Stimulated activated naive CD8-positive, alpha-beta T cell treated with anti-CD3 and anti-CD28 coated beads, Interleukin-15, amount 100 ng/mL, for 72 hours (primary cell): ENCODE results near the gene EHD4.

Source experiments
- ATAC-seq: fragments of 150-1000 bp; cut with Tn5 transposase; 2 replicates; pipeline ENCODE4 v1.10.0; 2021; ENCODE audit warnings: mild to moderate bottlenecking, moderate library complexity
- DNase-seq, 2 donors: peaks; one replicate each; pipeline ENCODE4 v3.0.0; 2021 to 2022
- H3K27ac Mint-ChIP-seq, 2 donors: one replicate each; pipeline ENCODE4 v1.8.0; 2022; ENCODE audit warnings: mild to moderate bottlenecking in 2 of 2, mixed read lengths in 2 of 2, moderate library complexity in 2 of 2
- H3K27me3 Mint-ChIP-seq: one replicate; pipeline ENCODE4 v1.8.0; 2022; ENCODE audit warnings: mixed read lengths
- H3K4me1 Mint-ChIP-seq: one replicate; pipeline ENCODE4 v1.8.0; 2022; ENCODE audit warnings: mild to moderate bottlenecking, mixed read lengths
- H3K4me3 Mint-ChIP-seq, 2 donors: one replicate each; pipeline ENCODE4 v1.8.0; 2022; ENCODE audit warnings: mild to moderate bottlenecking in 2 of 2, mixed read lengths in 2 of 2, moderate library complexity in 1 of 2
- H3K9me3 Mint-ChIP-seq, 2 donors: one replicate each; pipeline ENCODE4 v1.8.0; 2022; ENCODE audit warnings: mixed read lengths in 2 of 2

EHD4 gene

DNA sequence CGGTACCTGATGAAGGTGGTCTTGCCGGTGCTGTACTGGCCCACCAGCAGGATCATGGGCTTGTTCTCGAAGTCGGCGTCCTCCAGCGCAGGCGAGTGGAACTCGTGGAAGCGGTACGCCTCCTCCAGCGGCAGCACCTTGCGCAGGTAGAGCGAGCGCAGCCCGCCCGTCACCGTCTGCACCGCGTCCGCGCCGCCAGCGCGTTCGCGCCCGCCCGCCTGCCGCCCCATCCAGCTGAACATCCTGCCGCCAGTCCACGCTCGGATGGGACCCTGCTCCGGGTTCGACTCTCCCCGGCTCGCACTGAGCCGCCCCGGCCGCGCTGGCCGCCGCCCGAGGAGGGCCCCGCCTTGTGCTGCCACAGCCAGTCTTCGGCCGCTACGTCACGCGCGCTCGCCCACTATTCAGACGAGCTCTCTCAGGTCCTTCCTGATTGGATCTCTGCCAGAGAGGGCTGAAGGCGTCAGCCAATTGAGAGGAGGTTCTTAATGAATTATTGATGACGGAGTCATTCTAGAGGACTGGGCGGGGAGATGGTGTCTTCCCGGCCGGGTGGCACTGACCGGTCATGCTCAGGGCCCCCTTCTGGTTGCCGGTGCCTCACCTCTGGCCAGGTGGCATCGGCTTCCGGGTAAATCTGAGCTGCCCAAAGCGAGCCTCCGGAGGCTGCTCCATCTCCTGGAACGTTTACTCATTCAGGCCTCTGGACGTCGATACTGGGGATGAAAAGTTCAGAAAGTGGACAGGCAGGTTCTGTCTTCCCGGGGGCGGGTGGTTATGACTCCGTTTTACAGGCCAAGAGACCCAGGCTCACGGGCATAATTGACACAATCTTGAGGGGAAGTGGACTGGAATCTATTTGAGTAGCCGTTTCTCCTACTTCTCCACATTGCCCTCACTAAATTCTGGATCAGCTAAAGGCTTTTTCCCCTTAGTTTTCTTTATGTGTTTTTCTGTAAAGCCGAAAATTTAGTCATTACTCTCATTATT lies at the start of gene EHD4:
Gene EHD4 (minus strand): TSS at position 305 of the 990 bp plus-strand sequence. CDS start 63 bp downstream, at position 242.
- peak; percentile 84 for ATAC-seq
- Mint-ChIP-seq H3K4me3 (peak within 1 kb of the TSS; percentile 89 to 94), H3K4me1 (peaks cover 60% of the 10 kb centered on the region), H3K9me3 (no peaks in the 10 kb centered on the region), H3K27me3 (peaks cover 23% of the 10 kb centered on the region), H3K27ac (peak within 1 kb of the TSS; percentile 95 to 96)
- peak; percentile 96 to 97 for DNase-seq

GRCh38 chr15:42021593-42021992 lies 49.2 kb upstream of the EHD4 start:
- H3K27me3 Mint-ChIP-seq: peaks cover 6% of the 10 kb centered on the region
- no peak overlapping the region for H3K27ac Mint-ChIP-seq
- H3K4me1 Mint-ChIP-seq: no peaks in the 10 kb centered on the region
- no peak overlapping the region for H3K4me3 Mint-ChIP-seq
- ATAC-seq: no peak
- no peaks in the 10 kb centered on the region for H3K9me3 Mint-ChIP-seq
- no peak for DNase-seq

GRCh38 chr15:42020713-42021273 lies 48.4 kb upstream of the EHD4 start, which contains the start of gene PLA2G4E:
Gene PLA2G4E (minus strand): TSS chr15:42021042. CDS start chr15:42021030, 12 bp downstream.
- no peak within 1 kb of the TSS for H3K4me3 Mint-ChIP-seq
- ATAC-seq (no peak), DNase-seq (no peak)
- H3K9me3 Mint-ChIP-seq: no peaks in the 10 kb centered on the region
- peak within 1 kb of the TSS in 1 of 2 donors; percentile 19 for H3K27ac Mint-ChIP-seq
- peaks cover 6% of the 10 kb centered on the region for H3K27me3 Mint-ChIP-seq
- H3K4me1 Mint-ChIP-seq: no peaks in the 10 kb centered on the region

- H3K4me3 Mint-ChIP-seq: no peak overlapping the region
- peaks cover 1% of the 10 kb centered on the region for H3K27me3 Mint-ChIP-seq
- H3K27ac Mint-ChIP-seq: no peak overlapping the region
- DNase-seq (no peak), ATAC-seq (no peak)
- no peaks in the 10 kb centered on the region for H3K9me3 Mint-ChIP-seq
- no peaks in the 10 kb centered on the region for H3K4me1 Mint-ChIP-seq
These were observed 46.2 kb upstream of the EHD4 start for GRCh38 chr15:42018306-42019224.

GRCh38 chr15:42016971-42017370 lies 44.6 kb upstream of the EHD4 start:
- no peaks in the 10 kb centered on the region for H3K4me1 Mint-ChIP-seq
- no peak for ATAC-seq
- no peaks in the 10 kb centered on the region for H3K27me3 Mint-ChIP-seq
- no peaks in the 10 kb centered on the region for H3K9me3 Mint-ChIP-seq
- no peak overlapping the region for H3K4me3 Mint-ChIP-seq
- no peak overlapping the region for H3K27ac Mint-ChIP-seq
- DNase-seq: no peak

DNA sequence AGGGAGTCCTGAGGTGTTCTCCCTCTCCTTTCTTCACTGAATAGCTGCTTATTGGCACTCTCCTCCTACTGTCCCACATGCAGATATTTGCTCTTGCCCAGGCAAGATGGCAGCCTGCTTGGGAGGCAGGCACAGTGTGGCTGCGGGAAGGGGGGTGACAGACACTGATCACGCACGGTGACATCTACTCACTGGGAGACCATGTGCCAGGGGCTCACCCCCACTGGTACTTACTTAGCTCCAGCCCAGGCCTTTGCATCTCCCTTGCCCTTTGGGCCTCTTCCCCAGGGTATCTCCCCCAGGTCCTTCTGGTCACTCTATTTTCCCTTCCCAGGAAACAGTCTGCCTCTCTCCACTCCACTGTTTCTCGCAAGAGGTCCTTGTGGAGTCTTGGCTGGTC lies 42.0 kb upstream of the EHD4 start:
- Mint-ChIP-seq H3K4me3 (no peak overlapping the region), H3K27ac (peak overlapping the region in 1 of 2 donors; percentile 13)

GRCh38 chr15:42012928-42013482 lies 40.6 kb upstream of the EHD4 start:
- peaks cover 25% of the 10 kb centered on the region for H3K4me1 Mint-ChIP-seq
- H3K9me3 Mint-ChIP-seq: no peaks in the 10 kb centered on the region
- H3K4me3 Mint-ChIP-seq: no peak overlapping the region
- H3K27me3 Mint-ChIP-seq: no peaks in the 10 kb centered on the region
- DNase-seq: no peak
- no peak overlapping the region for H3K27ac Mint-ChIP-seq
- no peak for ATAC-seq

More for the DNA sequence above, 42.0 kb upstream of the EHD4 start:
- Mint-ChIP-seq H3K9me3 (no peaks in the 10 kb centered on the region), H3K27me3 (no peaks in the 10 kb centered on the region), H3K4me1 (peaks cover 20% of the 10 kb centered on the region)
- no peak for ATAC-seq
- DNase-seq: no peak

DNA sequence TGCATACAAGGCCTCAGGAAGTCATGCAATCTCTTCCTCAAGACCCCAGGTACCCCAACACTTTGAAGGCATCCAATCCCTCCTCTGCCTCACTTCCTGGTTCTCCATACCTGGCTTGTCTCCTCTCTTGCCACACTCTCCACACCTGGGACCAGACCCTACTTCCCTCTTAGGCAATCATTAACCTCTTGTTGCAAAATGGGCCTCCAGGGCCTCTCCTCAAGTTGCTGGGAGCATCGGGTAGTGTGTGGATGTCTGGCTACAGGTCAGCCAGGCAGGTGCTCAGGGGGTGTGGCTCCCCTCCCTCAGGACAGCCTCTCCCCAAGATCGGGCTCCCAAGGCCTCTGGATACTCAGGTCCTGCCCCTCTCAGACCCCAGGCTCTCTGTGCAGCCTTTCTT lies 39.9 kb upstream of the EHD4 start:
- no peaks in the 10 kb centered on the region for H3K27me3 Mint-ChIP-seq
- peaks cover 30% of the 10 kb centered on the region for H3K4me1 Mint-ChIP-seq
- DNase-seq (no peak), ATAC-seq (no peak)
- H3K9me3 Mint-ChIP-seq: no peaks in the 10 kb centered on the region
- H3K4me3 Mint-ChIP-seq: no peak overlapping the region
- peak overlapping the region; percentile 51 to 55 for H3K27ac Mint-ChIP-seq

GRCh38 chr15:42011074-42011473 lies 38.7 kb upstream of the EHD4 start:
- Mint-ChIP-seq H3K9me3 (no peaks in the 10 kb centered on the region), H3K27ac (peak overlapping the region; percentile 74 to 88), H3K4me1 (peaks cover 33% of the 10 kb centered on the region), H3K27me3 (no peaks in the 10 kb centered on the region), H3K4me3 (peak overlapping the region in 1 of 2 donors; percentile 16)
- ATAC-seq (no peak), DNase-seq (no peak)

GRCh38 chr15:42010434-42010833 lies 38.1 kb upstream of the EHD4 start:
- ATAC-seq: peak; percentile 75
- no peaks in the 10 kb centered on the region for H3K9me3 Mint-ChIP-seq
- no peak for DNase-seq
- H3K27ac Mint-ChIP-seq: peak overlapping the region; percentile 74 to 88
- peaks cover 33% of the 10 kb centered on the region for H3K4me1 Mint-ChIP-seq
- no peaks in the 10 kb centered on the region for H3K27me3 Mint-ChIP-seq
- H3K4me3 Mint-ChIP-seq: peak overlapping the region in 1 of 2 donors; percentile 16

DNA sequence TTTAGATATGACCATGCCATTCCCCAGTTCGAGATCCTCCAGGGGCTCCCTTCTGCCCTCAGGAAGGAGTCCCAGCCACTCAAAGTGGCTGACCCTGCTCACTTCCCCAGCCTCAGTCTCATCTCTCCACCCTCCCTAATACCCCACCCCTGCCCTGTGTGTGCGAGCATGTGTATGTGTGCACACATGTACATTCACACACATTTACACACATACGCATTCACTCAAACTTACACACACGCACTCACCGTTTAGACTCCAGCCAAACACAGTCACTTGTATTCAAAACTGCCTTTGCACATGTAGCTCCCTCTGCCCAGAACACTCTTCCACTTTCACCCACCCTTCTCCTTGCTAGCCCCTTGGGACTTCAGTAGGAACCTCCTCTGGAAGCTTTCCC lies 37.1 kb upstream of the EHD4 start:
- DNase-seq: no peak
- Mint-ChIP-seq H3K9me3 (no peaks in the 10 kb centered on the region), H3K4me3 (no peak overlapping the region), H3K27ac (peak overlapping the region in 1 of 2 donors; percentile 56), H3K27me3 (no peaks in the 10 kb centered on the region), H3K4me1 (peaks cover 33% of the 10 kb centered on the region)
- ATAC-seq: no peak

- H3K4me3 Mint-ChIP-seq: no peak overlapping the region
- ATAC-seq (no peak), DNase-seq (no peak)
- H3K4me1 Mint-ChIP-seq: peaks cover 33% of the 10 kb centered on the region
- H3K9me3 Mint-ChIP-seq: no peaks in the 10 kb centered on the region
- no peak overlapping the region for H3K27ac Mint-ChIP-seq
- H3K27me3 Mint-ChIP-seq: no peaks in the 10 kb centered on the region
These were observed 36.7 kb upstream of the EHD4 start for GRCh38 chr15:42009022-42009421.

DNA sequence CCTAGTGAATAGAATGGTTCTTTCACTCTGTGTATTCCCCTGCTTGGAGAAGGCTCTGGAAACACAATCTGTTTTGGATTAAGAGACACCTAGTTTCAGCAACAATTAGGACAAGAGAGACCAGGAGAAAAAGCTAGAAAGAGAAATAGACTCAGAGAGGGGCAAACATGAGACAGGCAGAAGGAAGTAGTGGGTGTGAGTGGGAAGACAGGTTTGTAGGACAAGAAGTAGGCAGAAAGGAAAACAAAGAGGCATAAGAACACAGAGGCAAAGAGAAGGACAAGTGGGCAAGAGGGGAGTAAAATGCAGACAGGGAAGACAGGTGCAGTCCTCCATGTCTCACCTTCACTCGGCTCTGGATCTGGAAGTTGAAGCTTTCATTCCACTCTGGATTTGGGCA lies 35.0 kb upstream of the EHD4 start:
- Mint-ChIP-seq H3K27me3 (no peaks in the 10 kb centered on the region), H3K4me1 (peaks cover 33% of the 10 kb centered on the region), H3K9me3 (no peaks in the 10 kb centered on the region), H3K27ac (peak overlapping the region; percentile 1 to 85), H3K4me3 (no peak overlapping the region)
- ATAC-seq (no peak), DNase-seq (no peak)

DNA sequence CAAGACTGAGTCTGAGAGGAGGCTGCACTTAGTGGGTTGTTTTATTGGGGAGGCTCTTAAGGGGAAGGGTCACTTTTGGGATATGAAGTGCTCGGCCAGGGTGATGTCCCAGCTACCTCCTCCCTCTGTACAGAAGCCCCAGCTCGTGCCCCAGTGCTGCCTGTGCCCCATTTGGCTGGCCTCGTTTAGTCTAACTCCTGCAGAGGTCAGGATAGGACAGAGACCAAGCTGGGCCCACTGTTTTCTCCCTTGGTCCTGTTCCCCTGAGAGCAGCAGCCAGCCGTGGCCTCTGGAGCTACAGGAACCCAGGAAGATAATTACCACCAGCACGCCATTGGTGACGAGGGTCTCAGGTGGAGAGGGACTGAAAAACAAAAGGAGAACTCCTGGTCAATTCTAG lies 30.0 kb upstream of the EHD4 start:
- Mint-ChIP-seq H3K4me1 (peaks cover 4% of the 10 kb centered on the region), H3K9me3 (no peaks in the 10 kb centered on the region), H3K4me3 (no peak overlapping the region), H3K27ac (no peak overlapping the region), H3K27me3 (no peaks in the 10 kb centered on the region)
- no peak for ATAC-seq
- no peak for DNase-seq

DNA sequence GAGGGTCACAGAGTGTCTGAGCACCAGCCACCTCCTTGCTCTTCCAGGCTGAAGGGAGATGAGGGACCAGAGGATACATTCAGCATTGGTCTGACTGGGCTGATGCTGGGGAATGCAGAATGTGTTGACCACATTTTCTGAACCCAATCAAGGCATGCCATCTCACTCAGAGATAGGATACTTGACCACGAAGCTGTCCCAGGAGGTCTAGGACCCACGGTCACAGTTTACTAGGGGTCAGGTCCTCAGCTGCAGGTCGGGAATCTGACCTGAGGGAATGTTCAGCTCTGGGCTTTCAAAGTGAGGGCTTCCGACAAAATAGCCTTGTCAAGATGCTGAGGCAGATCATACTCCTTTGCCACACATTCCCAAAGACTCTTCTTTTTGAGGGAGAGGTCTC lies 28.9 kb upstream of the EHD4 start:
- H3K27me3 Mint-ChIP-seq: no peaks in the 10 kb centered on the region
- no peaks in the 10 kb centered on the region for H3K9me3 Mint-ChIP-seq
- ATAC-seq: no peak
- H3K27ac Mint-ChIP-seq: no peak overlapping the region
- H3K4me3 Mint-ChIP-seq: no peak overlapping the region
- DNase-seq: no peak
- H3K4me1 Mint-ChIP-seq: no peaks in the 10 kb centered on the region
